CD4-positive, CD25-positive, alpha-beta regulatory T cell (primary cell): Measurements from ENCODE around the gene KCNAB1. TPM values are rescaled to one million over a fixed set of nuclear protein-coding genes. Genes with fewer than 3 reads are reported as not detected.

ENCODE experiments used
- ATAC-seq, 2 donors: fragments of 150-1000 bp; cut with Tn5 transposase; one replicate each; pipeline ENCODE4 v1.10.0; 2021; ENCODE audit warnings: low read depth in 2 of 2, moderate number of reproducible peaks in 2 of 2, moderate library complexity in 1 of 2
- DNase-seq, 3 donors: peaks; one replicate each; pipeline versions ENCODE4 v3.0.0 to v3.0.0-alpha.2; 2012 to 2022; ENCODE audit warnings: mixed read lengths in 1 of 3
- H3K27ac ChIP-seq: one replicate; pipeline ENCODE4 v1.7.0; 2013; ENCODE audit warnings: mild to moderate bottlenecking, low read length; ENCODE audit not compliant: insufficient read depth, poor library complexity, severe bottlenecking
- H3K27me3 ChIP-seq: one replicate; pipeline ENCODE4 v1.7.0; 2013; ENCODE audit warnings: low read length; ENCODE audit not compliant: control insufficient read depth, insufficient read depth
- H3K36me3 ChIP-seq: one replicate; pipeline ENCODE4 v1.7.0; 2013; ENCODE audit warnings: mild to moderate bottlenecking, low read length, moderate library complexity; ENCODE audit not compliant: control insufficient read depth, insufficient read depth
- H3K4me1 ChIP-seq: 2 replicates; pipeline ENCODE4 v1.7.0; 2013; ENCODE audit warnings: mild to moderate bottlenecking, low read length; ENCODE audit not compliant: insufficient read depth, control insufficient read depth, poor library complexity, severe bottlenecking
- H3K4me3 ChIP-seq: one replicate; pipeline ENCODE4 v1.7.0; 2013; ENCODE audit warnings: low read depth, mild to moderate bottlenecking, low read length, moderate library complexity
- H3K9me3 ChIP-seq, 2 experiments: 1 replicate in 1 of 2; 2 replicates in 1 of 2; pipeline ENCODE4 v1.7.0; 2013; ENCODE audit warnings: low read length in 2 of 2, mild to moderate bottlenecking in 1 of 2, moderate library complexity in 1 of 2; ENCODE audit not compliant: control insufficient read depth in 2 of 2
- H3K27ac Mint-ChIP-seq, 3 donors: one replicate each; pipeline ENCODE4 v1.8.0; 2020 to 2022; ENCODE audit warnings: mild to moderate bottlenecking in 3 of 3, mixed read lengths in 3 of 3, moderate library complexity in 2 of 3
- H3K27me3 Mint-ChIP-seq: one replicate; pipeline ENCODE4 v1.8.0; 2022; ENCODE audit warnings: mild to moderate bottlenecking, mixed read lengths
- H3K36me3 Mint-ChIP-seq: one replicate; pipeline ENCODE4 v1.8.0; 2020; ENCODE audit warnings: mixed read lengths
- H3K4me1 Mint-ChIP-seq, 4 donors: one replicate each; pipeline ENCODE4 v1.8.0; 2020 to 2022; ENCODE audit warnings: mixed read lengths in 4 of 4, mild to moderate bottlenecking in 1 of 4
- H3K4me3 Mint-ChIP-seq, 4 donors: one replicate each; pipeline ENCODE4 v1.8.0; 2020 to 2022; ENCODE audit warnings: mild to moderate bottlenecking in 4 of 4, mixed read lengths in 4 of 4, moderate library complexity in 3 of 4
- H3K9me3 Mint-ChIP-seq, 7 donors: one replicate each; pipeline ENCODE4 v1.8.0; 2020 to 2022; ENCODE audit warnings: mixed read lengths in 7 of 7, mild to moderate bottlenecking in 3 of 7, moderate library complexity in 2 of 7
- polyA plus RNA-seq, 4 donors: library from polyadenylated mRNA; unstranded; fragments of 300-500 nt; fragmentation: Illumina TruSeq; gene quantifications; one replicate each; pipeline ENCODE4 v1.2.3, GENCODE V29; 2021
- total RNA-seq: library from RNA; stranded (reverse); gene quantifications from one replicate; pipeline ENCODE4 v1.2.3, GENCODE V29; 2022

The KCNAB1 gene
- total and polyA plus RNA-seq, 5 donors from 2014 or later: 0.08 to 0.26 (median 0.17) TPM

DNA sequence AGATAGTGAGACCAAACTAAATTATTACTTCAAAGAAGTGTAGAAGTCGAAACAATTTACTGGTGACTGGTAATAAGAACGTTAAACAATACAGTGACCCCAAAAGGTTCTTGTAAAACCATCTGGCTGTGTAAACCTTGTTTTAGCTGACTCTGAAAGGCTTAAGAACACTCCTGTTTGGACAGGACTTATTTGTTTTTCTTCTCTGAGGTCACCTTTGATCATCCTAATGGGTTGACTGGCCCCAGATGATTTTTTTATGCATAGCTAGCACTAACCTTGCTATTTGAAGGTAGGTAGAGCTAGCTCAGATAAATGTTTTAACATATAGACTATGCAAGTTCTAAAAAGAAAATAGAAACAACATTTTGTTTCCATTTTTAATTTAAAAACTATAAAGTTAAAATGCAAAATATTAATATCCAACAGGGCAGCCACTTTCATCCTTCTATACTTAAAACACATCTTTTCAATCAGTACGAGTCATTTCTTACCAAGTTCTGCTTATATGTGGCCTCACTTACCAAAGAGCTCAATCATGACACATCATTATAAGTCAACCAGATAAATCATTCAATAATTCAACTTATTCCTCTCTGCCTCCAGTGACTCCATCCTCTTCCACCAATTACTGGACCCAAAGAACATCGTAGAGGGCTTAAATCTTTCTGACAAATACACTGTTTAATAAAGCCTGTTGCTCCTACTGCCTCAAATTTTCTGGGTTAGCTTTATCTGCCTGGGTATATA, 275.8 kb downstream of the KCNAB1 start:
- H3K27me3 ChIP-seq: peaks cover 9% of the 10 kb centered on the region
- H3K9me3 ChIP-seq: no peaks in the 10 kb centered on the region
- no peaks in the 10 kb centered on the region for H3K36me3 ChIP-seq
- ATAC-seq: no peak
- Mint-ChIP-seq H3K36me3 (no peaks in the 10 kb centered on the region), H3K4me3 (no peak overlapping the region), H3K27me3 (peaks cover 27% of the 10 kb centered on the region), H3K27ac (no peak overlapping the region), H3K9me3 (peaks cover 0 to 1% (median 0%) of the 10 kb centered on the region in 7 donors), H3K4me1 (no peaks in the 10 kb centered on the region)
- H3K27ac ChIP-seq: no peak overlapping the region
- DNase-seq: no peak
- no peak overlapping the region for H3K4me3 ChIP-seq
- H3K4me1 ChIP-seq: no peaks in the 10 kb centered on the region

GRCh38 chr3:156396851-156397250, 276.5 kb downstream of the KCNAB1 start:
- no peak overlapping the region for H3K4me3 Mint-ChIP-seq
- H3K9me3 Mint-ChIP-seq: peaks cover 0 to 1% (median 0%) of the 10 kb centered on the region in 7 donors
- peaks cover 24% of the 10 kb centered on the region for H3K27me3 Mint-ChIP-seq
- Histone ChIP-seq H3K27ac (no peak overlapping the region), H3K9me3 (no peaks in the 10 kb centered on the region), H3K4me1 (no peaks in the 10 kb centered on the region), H3K27me3 (peaks cover 9% of the 10 kb centered on the region), H3K36me3 (no peaks in the 10 kb centered on the region), H3K4me3 (no peak overlapping the region)
- no peak overlapping the region for H3K27ac Mint-ChIP-seq
- H3K4me1 Mint-ChIP-seq: no peaks in the 10 kb centered on the region
- DNase-seq: no peak
- no peak for ATAC-seq
- H3K36me3 Mint-ChIP-seq: no peaks in the 10 kb centered on the region

DNA sequence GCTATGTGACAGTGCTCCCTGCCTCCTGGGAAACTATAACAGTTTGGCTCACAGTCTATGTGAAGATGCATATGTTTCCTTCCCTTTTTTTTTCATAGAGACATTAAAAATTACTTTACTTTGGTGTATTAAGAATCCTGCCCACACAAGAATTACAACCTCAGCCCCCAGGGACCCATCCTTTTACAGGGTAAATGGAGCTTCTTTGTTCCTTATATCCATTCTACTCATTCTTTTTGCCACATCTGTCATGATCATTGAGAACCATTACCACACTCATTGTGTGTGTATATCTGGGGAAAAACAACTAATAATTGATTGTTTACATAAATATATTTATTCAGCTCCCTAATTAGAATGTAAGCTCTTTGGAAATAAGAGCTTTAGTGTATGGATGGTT, 277.2 kb downstream of the KCNAB1 start:
- no peaks in the 10 kb centered on the region for H3K36me3 ChIP-seq
- H3K4me1 Mint-ChIP-seq: no peaks in the 10 kb centered on the region
- H3K27me3 ChIP-seq: peaks cover 9% of the 10 kb centered on the region
- no peaks in the 10 kb centered on the region for H3K36me3 Mint-ChIP-seq
- H3K27ac ChIP-seq: no peak overlapping the region
- no peak overlapping the region for H3K27ac Mint-ChIP-seq
- H3K4me3 Mint-ChIP-seq: no peak overlapping the region
- ATAC-seq: no peak
- H3K4me1 ChIP-seq: no peaks in the 10 kb centered on the region
- no peaks in the 10 kb centered on the region for H3K9me3 ChIP-seq
- DNase-seq: no peak
- no peak overlapping the region for H3K4me3 ChIP-seq
- H3K27me3 Mint-ChIP-seq: peaks cover 23% of the 10 kb centered on the region
- peaks cover 0 to 1% (median 0%) of the 10 kb centered on the region in 7 donors for H3K9me3 Mint-ChIP-seq

GRCh38 chr3:156400062-156400461, 279.7 kb downstream of the KCNAB1 start:
- Mint-ChIP-seq H3K27ac (no peak overlapping the region), H3K4me1 (no peaks in the 10 kb centered on the region), H3K9me3 (no peaks in the 10 kb centered on the region), H3K27me3 (peaks cover 34% of the 10 kb centered on the region), H3K4me3 (no peak overlapping the region), H3K36me3 (no peaks in the 10 kb centered on the region)
- no peak for ATAC-seq
- Histone ChIP-seq H3K36me3 (no peaks in the 10 kb centered on the region), H3K4me1 (no peaks in the 10 kb centered on the region), H3K9me3 (no peaks in the 10 kb centered on the region), H3K27ac (no peak overlapping the region), H3K4me3 (no peak overlapping the region), H3K27me3 (peaks cover 13% of the 10 kb centered on the region)
- DNase-seq: no peak

DNA sequence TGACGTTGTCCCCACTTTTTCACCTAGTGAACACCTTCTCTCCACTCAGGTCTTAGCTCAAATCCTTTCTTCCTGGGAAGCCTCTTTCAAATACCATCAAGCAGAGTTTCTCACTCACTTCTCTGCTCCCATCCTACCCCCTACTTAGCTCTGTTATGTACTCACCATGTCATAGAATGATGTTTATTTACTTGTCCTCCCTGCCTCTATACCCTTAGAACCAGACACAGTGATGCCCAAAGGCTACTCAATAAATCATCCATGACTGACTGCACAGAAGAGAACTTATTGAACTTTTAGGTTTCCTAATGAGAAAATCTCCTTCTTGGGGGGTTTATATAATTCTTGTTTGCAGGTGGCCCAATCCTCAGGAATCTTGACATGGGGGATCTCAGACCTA, 280.4 kb downstream of the KCNAB1 start:
- no peak for ATAC-seq
- Histone ChIP-seq H3K36me3 (no peaks in the 10 kb centered on the region), H3K4me3 (no peak overlapping the region), H3K27ac (no peak overlapping the region), H3K27me3 (peaks cover 13% of the 10 kb centered on the region), H3K9me3 (no peaks in the 10 kb centered on the region), H3K4me1 (no peaks in the 10 kb centered on the region)
- Mint-ChIP-seq H3K27ac (no peak overlapping the region), H3K4me3 (no peak overlapping the region), H3K4me1 (no peaks in the 10 kb centered on the region), H3K27me3 (peaks cover 32% of the 10 kb centered on the region), H3K36me3 (no peaks in the 10 kb centered on the region), H3K9me3 (no peaks in the 10 kb centered on the region)
- no peak for DNase-seq

GRCh38 chr3:156404217-156404616, 283.8 kb downstream of the KCNAB1 start:
- Histone ChIP-seq H3K36me3 (no peaks in the 10 kb centered on the region), H3K27me3 (peaks cover 24% of the 10 kb centered on the region), H3K27ac (no peak overlapping the region), H3K4me1 (no peaks in the 10 kb centered on the region), H3K4me3 (no peak overlapping the region), H3K9me3 (no peaks in the 10 kb centered on the region)
- ATAC-seq: no peak
- no peak for DNase-seq
- Mint-ChIP-seq H3K27me3 (peaks cover 32% of the 10 kb centered on the region), H3K27ac (no peak overlapping the region), H3K36me3 (no peaks in the 10 kb centered on the region), H3K9me3 (no peaks in the 10 kb centered on the region), H3K4me3 (no peak overlapping the region), H3K4me1 (no peaks in the 10 kb centered on the region)

DNA sequence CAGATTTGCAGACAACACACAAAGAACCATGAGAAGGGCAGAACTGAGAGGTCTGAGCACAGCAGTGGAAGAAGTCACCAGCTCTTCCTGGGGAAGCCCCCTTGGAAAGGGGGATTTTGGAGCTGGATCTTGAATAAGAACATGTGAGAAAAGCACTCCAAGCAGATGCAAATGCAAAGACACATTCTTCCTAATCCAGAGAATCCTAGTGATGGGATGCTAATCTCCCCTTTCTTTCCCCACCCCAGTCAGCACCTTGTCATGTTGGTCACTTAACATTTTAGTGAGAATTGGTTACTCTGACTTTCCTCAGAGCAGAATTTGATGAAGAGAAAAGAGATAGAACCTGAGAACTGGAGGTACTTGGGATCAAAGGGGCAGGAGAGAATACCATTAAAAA, 286.0 kb downstream of the KCNAB1 start:
- H3K36me3 Mint-ChIP-seq: no peaks in the 10 kb centered on the region
- no peaks in the 10 kb centered on the region for H3K36me3 ChIP-seq
- no peak for DNase-seq
- peaks cover 18% of the 10 kb centered on the region for H3K27me3 ChIP-seq
- peaks cover 0 to 2% (median 0%) of the 10 kb centered on the region in 7 donors for H3K9me3 Mint-ChIP-seq
- peaks cover 34% of the 10 kb centered on the region for H3K27me3 Mint-ChIP-seq
- no peak overlapping the region for H3K27ac Mint-ChIP-seq
- H3K4me1 ChIP-seq: no peaks in the 10 kb centered on the region
- no peak overlapping the region for H3K4me3 Mint-ChIP-seq
- H3K4me3 ChIP-seq: no peak overlapping the region
- ATAC-seq: no peak
- H3K27ac ChIP-seq: no peak overlapping the region
- no peaks in the 10 kb centered on the region for H3K4me1 Mint-ChIP-seq
- H3K9me3 ChIP-seq: no peaks in the 10 kb centered on the region

GRCh38 chr3:156407617-156408225, 287.3 kb downstream of the KCNAB1 start:
- ATAC-seq: no peak
- H3K4me3 ChIP-seq: no peak overlapping the region
- H3K27me3 ChIP-seq: peaks cover 20% of the 10 kb centered on the region
- no peaks in the 10 kb centered on the region for H3K4me1 Mint-ChIP-seq
- H3K9me3 Mint-ChIP-seq: peaks cover 0 to 2% (median 0%) of the 10 kb centered on the region in 7 donors
- H3K36me3 ChIP-seq: no peaks in the 10 kb centered on the region
- no peak overlapping the region for H3K4me3 Mint-ChIP-seq
- H3K36me3 Mint-ChIP-seq: no peaks in the 10 kb centered on the region
- H3K27ac ChIP-seq: no peak overlapping the region
- H3K27me3 Mint-ChIP-seq: peaks cover 38% of the 10 kb centered on the region
- no peaks in the 10 kb centered on the region for H3K9me3 ChIP-seq
- DNase-seq: no peak
- H3K4me1 ChIP-seq: no peaks in the 10 kb centered on the region
- H3K27ac Mint-ChIP-seq: no peak overlapping the region
